Measurements from ENCODE around the gene SP7. TPM values are rescaled to one million over a fixed set of nuclear protein-coding genes. Genes with fewer than 3 reads are reported as not detected.
"Not testable (repeated sequence)": the region's sequence is repeated elsewhere in the genome, so short reads cannot be mapped to it uniquely, and the experiment has no call there.

SP7 gene
- total RNA-seq, 1 donor from 2014 or later, result not detected

- H3K4me3 ChIP-seq (ENCODE audit: low read depth, low read length), result peak overlapping the region; percentile 57
- peak; percentile 100 for DNase-seq (ENCODE audit: low read depth)
- TF ChIP-seq CTCF (conservative IDR thresholded peaks at IDR 0.05; ENCODE audit: low read depth, low read length), result no peak
Measured at GRCh38 chr12:53379389-53380103, 43.4 kb upstream of the SP7 start.

- no peak for DNase-seq (ENCODE audit: low read depth)
- TF ChIP-seq CTCF (conservative IDR thresholded peaks at IDR 0.05; ENCODE audit: low read depth, low read length), result no peak
- peak overlapping the region; percentile 57 for H3K4me3 ChIP-seq (ENCODE audit: low read depth, low read length)
Measured at GRCh38 chr12:53378724-53379388, 42.7 kb upstream of the SP7 start.

- no peak overlapping the region for H3K4me3 ChIP-seq (ENCODE audit: low read depth, low read length)
- no peak for DNase-seq (ENCODE audit: low read depth)
- no peak for TF ChIP-seq CTCF (conservative IDR thresholded peaks at IDR 0.05; ENCODE audit: low read depth, low read length)
Measured at GRCh38 chr12:53378222-53378621, 42.1 kb upstream of the SP7 start.

GRCh38 chr12:53376747-53377146 is 40.6 kb upstream of the SP7 start:
- no peak for TF ChIP-seq CTCF (conservative IDR thresholded peaks at IDR 0.05; ENCODE audit: low read depth, low read length)

GRCh38 chr12:53374277-53374676 is 38.1 kb upstream of the SP7 start:
- H3K4me3 ChIP-seq (ENCODE audit: low read depth, low read length); DNase-seq (ENCODE audit: low read depth): not testable (repeated sequence)

More at GRCh38 chr12:53376747-53377146, 40.6 kb upstream of the SP7 start:
- H3K4me3 ChIP-seq (ENCODE audit: low read depth, low read length), result no peak overlapping the region
- DNase-seq (ENCODE audit: low read depth), result no peak

GRCh38 chr12:53373554-53374133 is 37.5 kb upstream of the SP7 start:
- H3K4me3 ChIP-seq (ENCODE audit: low read depth, low read length); DNase-seq (ENCODE audit: low read depth): not testable (repeated sequence)

- TF ChIP-seq CTCF (conservative IDR thresholded peaks at IDR 0.05; ENCODE audit: low read depth, low read length), result no peak
- no peak for DNase-seq (ENCODE audit: low read depth)
- H3K4me3 ChIP-seq (ENCODE audit: low read depth, low read length), result no peak overlapping the region
Measured at GRCh38 chr12:53365245-53365904, 29.2 kb upstream of the SP7 start.

GRCh38 chr12:53361638-53362037 is 25.5 kb upstream of the SP7 start:
- DNase-seq (ENCODE audit: low read depth); H3K4me3 ChIP-seq (ENCODE audit: low read depth, low read length): not testable (repeated sequence)
